Activated CD4-positive, CD25-positive, alpha-beta regulatory T cell treated with anti-CD3 and anti-CD28 coated beads, Interleukin-2, amount 50 U/mL, for 24 hours (primary cell): ENCODE data around the gene LILRB4.
"Not testable (repeated sequence)": the region's sequence is repeated elsewhere in the genome, so short reads cannot be mapped to it uniquely, and the experiment has no call there.

ENCODE experiments used
- ATAC-seq, 2 donors: fragments of 150-1000 bp; cut with Tn5 transposase; one replicate each; pipeline ENCODE4 v1.10.0; 2021; ENCODE audit warnings: mild to moderate bottlenecking in 1 of 2, moderate library complexity in 1 of 2

LILRB4 gene

DNA sequence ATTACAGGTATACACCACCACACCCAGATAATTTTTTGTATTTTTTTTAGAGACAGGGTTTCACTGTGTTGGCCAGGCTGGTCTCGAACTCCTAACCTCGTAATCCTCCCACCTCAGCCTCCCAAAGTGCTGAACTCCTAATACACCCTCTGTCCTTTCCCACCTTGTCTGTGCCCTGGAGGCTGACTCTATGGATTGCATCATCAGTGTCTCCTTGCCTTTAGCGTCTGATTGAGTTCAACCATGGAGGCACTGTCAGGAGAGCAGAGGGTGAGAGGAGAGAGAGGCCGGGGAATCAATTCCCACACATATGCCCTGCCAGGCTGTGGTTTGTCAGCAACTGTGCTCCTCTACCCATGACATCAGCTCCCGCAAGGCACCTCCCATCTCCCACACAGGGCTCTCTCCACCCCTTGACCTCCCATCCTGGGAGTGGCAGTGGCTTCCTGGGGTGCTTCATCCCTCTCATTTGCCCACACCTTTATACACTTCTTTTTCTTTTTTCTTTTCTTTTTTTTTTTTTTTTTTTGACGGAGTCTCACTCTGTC, 12.6 kb upstream of the LILRB4 start:
- no peak for ATAC-seq

DNA sequence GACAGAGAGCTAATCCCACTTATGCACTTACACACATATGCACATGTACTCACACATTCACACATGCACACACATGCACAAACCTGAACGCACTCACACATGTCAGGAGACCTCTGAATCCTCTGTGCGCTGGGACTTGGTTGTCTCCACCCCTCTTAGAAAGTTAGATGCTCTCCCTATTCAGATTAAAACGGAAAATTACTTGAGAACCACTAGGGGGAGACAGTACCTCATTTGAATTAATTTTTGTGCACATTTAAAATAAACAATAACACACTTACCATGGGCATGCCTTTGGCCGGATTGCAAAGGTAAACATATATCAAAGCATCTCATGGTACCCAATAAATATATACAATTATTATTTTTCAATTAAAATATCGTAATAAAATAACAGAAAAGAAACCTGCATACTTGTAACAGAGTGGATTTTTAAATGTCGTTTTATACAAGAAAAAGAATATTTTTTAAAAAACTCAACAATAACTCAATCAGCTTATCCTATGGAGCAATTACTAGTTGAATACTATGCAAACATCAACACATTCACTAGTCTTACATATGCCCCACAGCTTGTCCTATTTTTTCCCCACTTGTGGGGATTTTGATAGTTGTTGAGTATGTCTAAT, 9.5 kb upstream of the LILRB4 start:
- no peak for ATAC-seq

DNA sequence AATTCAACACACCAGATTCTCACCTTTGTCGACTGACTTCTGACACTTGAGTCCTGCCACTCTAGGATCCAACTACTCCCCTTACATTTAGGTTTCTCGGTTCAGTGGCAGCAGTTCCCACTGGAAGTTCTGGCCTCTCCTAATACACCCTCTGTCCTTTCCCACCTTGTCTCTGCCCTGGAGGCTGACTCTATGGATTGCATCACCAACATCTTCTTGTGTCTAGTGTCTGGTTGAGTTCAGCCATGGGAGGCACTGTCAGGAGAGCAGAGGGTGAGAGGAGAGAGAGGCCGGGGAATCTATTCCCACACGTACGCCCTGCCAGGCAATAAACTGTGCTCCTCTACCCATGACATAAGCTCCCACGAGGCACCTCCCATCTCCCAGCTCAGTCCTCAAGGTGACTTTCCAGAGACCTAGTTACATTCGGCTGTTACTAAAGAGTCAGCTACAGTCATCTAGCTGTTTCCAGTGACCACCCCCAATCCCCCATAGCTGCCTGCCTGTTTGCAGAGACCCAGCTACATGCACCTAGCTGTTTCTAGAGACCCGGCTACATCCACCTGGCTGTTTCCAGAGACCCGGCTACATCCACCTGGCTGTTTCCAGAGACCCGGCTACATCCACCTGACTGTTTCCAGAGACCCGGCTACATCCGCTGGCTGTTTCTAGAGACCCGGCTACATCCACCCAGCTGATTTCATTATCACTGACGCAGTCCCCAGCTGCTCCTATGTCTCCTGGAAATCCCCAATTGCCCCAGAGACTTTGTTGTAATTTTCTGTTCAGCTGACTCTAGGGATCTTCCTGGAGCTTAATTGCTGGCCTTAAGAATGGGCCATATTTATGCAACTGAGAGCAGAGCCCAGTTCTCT, 8.1 kb upstream of the LILRB4 start:
- ATAC-seq, result no peak

DNA sequence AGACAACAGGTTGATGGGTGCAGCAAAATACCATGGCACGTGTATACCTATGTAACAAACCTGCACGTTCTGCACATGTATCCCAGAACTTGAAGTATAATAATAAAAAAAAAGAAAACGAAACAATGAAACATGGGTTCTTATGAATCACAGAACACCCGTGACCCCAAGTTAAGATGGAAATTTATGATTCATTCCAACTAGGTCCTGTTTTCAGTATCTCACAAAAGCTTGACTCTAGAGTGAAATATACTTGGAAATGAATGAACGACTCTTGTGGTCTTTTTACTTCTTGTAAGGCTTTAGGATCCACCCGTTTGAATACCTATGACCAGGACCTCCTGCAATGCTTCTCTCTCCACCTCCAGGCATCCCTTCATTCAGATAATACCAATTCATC, 3.5 kb upstream of the LILRB4 start:
- ATAC-seq, result no peak

DNA sequence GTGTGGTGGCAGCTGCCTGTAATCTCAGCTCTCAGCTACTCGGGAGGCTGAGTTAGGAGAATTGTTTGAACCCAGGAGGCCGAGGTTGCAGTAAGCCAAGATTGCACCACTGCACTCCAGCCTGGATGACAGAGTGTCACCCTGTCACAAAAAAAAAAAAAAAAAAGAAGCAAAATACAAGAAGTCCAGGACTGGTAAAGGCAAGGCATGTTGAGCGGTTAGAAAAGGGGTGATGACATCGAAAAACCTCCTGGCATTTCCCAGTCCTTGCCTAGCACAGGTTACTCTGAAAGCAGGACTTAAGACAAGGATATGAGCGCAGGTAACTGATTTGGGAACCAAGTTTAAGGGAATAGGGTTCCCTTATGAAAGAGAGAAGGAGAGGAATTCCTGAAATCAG, 2.5 kb upstream of the LILRB4 start:
- ATAC-seq, result no peak

DNA sequence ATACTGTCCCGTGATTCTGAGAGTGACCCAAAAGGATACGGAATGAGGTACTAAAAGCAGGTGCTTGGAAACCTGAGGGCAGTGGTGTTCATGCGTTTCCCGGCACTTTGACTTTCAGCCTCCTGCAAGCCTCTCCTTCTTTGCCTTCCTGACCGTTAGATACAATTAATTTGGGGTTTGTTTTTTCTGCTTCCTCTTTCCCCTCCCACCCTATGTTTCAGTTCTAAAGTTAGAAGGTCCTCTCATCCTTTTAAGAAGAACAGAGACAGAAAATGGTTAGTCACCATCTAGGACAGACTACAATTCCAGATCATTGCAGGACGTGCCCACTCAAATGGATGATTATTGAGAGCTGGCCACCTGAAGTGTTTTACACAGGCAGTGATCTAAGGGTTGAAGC, 1.8 kb upstream of the LILRB4 start:
- no peak for ATAC-seq

DNA sequence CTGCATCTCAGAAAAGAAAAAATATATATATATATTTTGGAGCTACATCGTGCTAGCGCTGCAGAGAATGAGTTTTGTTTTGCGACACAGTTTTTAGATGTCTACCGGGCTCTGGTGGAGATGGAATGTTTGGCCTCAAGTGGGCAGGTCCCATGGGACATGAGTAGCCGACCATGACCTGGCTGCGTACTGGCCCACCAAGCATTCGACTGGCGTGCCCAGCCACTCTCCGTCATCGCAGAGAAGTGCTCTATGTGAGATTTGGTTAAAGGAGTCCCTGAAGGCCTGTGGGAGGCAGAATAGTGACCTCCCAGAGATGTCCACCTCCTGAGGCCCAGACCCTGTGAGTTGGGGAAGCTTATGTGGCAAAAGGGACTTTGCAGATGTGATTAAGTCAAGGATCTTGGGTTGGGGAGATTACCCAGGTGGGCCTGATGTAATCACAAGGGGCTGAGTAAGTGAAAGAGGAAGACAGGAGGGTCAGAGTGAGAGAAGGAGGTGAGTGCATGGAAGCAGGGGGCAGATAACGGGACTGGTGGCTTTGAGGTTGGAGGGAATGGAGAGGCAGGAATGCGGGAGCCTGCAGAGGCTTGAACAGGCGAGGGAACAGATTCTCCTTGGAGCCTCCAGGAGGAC, 821 bp upstream of the LILRB4 start:
- no peak for ATAC-seq

DNA sequence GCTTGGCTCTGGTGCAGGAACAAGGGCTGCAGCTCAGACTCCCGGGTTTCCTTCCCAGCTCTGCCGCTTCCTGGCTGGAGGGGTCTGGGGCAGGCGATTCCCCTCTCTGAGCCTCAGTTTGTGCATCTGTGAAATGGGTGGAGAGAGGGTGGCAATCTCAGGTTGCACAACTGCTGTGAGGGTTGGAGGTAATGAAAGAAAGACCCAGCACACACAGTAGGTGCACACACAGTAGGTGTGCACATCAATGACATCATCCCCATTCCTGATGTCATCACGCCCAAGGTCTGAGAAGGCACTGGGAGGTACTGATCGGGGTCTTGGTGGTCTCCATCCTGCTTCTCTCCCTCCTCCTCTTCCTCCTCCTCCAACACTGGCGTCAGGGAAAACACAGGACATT, 2.7 kb downstream of the LILRB4 start:
- ATAC-seq, result no peak

DNA sequence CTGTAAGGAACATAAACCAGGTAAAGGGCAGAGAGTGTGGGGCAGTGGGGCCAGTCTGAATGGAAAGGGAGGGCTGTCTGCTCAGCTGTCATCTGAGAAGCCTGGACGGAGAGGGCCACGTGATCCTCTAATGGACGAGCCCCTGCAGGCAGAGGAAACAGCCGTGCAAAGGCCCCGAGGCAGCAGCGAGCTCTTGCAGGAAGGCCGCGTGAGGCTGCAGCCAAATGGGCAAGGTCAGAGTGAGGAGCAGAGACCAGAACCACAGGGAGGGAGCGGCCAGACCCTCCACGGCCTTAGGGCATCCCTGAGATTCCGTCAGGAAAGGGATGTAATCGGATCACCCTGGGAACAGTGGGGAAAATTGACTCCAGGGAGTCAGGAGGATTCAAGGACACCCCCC, 4.4 kb downstream of the LILRB4 start:
- ATAC-seq, result no peak

DNA sequence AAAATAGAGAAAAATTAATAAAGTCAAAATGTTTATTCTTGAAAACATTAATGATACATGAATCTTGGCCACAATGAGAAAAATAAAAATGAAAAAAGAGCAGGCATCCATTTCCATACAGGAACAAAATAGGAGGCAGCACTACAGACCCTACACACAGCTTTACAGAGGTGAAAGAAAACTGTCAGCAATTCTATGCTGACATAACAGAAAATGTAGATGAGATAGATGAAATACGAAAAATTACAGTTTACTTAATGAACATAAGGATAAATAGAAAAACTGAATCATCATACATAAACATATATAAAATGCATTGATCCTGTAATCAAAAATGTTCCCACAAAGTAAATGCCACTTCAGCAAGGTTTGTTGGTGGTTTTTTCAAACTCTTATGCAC, 5.6 kb downstream of the LILRB4 start:
- no peak for ATAC-seq

DNA sequence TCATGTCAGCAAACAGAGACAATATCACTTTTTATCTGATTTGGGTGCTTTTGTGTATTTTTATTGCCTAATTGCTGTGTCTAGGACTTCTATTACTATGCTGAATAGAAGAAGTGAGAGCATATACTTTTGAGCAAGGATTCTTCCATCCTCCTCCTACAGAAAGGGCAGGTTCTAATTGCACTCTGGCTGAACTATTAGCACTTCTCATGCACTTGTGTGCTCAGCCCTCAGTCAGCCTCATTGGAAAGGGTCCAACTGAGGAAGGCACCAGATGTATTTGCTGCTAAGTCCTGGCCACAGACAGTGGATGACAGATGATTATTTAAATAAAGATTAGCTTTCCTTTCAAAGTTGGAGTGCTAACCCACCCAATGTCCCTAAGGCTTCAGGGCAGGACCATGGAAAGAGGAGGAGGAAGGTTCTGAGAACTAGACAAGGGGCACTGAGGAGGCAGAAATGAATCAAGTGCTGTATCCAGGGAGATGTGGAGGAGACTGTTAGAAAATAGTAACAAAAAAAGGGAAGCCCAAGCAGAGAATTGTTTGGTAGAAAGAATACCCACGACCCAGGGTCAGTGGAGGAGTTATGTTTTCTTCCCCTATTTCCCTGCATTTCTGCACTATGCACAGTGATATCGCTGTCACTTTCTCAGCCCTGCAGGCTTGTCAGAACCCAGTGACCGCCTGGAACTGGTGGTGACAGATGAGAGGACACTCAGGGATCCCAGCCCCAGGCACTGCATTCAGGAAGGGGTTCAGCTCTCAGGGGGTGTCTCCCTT, 8.0 kb downstream of the LILRB4 start:
- no peak for ATAC-seq

DNA sequence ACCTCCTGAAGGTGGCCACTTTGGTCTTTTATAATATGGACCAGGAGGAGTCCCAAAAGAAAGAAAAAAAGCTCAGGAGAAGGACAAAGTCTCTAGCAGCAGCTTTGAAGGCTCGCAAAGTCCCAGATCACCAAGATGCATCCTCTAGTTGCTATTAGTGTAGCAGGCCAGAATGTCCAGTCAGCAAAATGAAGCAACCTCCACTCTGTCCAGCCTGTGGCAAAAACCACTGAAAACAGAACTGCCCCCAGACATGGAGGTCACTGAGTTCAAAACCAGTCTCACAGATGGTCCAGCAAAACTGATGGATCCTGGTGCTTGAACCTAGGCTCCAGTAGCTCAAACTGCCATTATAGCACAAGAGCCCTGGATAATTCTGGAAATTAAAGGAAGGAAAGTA, 10.4 kb downstream of the LILRB4 start:
- no peak for ATAC-seq

DNA sequence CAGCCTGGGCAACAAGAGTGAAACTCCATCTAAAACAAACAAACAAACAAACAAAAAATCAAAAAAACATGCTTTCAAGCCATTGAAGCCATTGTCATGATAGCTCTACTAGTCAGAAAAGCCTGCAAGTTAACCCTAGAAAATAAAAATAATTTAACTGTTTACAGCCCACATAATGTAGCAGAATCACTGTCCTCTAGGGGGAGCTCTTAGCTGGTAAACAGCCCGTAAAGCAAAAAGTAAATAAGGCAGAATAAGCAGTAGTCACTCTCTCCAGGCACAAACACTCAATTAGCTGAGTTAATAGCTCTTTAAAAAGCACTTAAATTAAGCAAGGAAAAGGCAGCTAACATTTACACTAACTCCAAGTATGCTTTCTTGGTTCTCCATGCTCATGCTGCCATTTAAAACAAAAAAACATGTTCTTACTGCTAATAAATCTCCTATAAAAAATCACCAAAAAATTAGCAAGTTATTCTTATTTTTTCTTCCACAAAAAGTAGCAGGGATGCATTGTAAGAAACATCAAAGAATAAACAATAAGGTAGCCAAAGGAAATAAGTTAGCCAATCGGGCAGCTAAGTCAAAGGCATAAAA, 11.3 kb downstream of the LILRB4 start:
- ATAC-seq, result no peak

DNA sequence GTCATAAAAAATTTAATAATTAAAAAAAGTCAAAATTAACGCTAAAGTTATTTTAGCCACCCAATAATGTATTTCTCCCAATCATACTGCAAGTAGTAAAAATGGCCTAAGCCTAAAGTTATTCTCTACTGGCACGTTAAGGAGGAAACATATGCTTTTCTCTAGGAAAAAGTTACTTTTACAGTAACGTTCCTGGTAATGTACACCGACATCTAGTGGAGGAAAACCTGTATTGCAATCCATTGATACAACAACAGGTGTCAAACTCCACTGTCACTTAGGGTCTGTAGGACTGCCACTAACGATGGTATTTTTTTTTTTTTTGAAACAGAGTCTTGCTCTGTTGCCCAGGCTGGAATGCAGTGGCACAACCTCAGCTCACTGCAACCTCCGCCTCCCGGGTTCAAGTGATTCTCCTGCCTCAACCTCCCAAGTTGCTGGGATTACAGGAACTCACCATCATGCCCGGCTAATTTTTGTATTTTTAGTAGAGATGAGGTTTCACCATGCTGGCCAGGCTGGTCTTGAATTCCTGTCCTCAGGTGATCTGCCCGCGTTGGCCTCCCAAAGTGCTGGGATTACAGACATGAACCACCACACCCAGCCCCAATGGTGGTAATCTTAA, 13.5 kb downstream of the LILRB4 start:
- ATAC-seq, result not testable (repeated sequence)

DNA sequence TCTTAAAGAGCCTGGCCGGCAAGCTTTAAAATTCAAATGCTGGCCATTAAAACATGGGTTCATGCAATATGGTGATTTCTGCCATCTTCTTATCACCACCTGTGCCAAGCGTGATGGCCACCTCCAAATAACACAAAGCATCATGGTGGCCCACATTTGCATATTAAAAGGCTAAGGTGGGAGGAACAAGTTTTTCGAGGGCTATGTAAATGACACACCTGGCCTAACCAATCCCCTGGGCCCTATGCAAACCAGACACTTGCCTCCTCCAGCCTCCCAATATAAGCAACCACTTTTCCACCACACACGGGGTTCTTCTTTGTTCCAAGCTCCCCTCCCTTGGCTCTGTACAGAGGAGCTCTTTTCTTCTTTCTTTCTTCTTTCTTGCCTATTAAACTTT, 14.4 kb downstream of the LILRB4 start:
- ATAC-seq, result no peak

DNA sequence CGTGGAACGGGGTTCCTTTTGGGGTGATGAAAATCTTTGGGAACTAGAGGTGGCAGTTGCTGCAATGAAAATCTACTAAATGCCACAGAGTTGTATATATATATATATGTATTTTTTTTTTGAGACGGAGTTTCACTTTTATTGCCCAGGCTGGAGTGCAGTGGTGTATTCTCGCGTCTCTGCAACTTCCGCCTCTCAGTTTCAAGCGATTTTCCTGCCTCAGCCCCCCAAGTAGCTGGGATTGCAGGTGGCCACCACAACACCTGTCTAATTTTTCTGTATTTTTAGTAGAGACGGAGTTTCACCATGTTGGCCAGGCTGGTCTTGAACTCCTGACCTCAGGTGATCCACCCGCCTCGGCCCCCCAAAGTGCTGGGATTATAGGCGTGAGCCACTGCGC, 18.8 kb downstream of the LILRB4 start:
- ATAC-seq, result not testable (repeated sequence)

DNA sequence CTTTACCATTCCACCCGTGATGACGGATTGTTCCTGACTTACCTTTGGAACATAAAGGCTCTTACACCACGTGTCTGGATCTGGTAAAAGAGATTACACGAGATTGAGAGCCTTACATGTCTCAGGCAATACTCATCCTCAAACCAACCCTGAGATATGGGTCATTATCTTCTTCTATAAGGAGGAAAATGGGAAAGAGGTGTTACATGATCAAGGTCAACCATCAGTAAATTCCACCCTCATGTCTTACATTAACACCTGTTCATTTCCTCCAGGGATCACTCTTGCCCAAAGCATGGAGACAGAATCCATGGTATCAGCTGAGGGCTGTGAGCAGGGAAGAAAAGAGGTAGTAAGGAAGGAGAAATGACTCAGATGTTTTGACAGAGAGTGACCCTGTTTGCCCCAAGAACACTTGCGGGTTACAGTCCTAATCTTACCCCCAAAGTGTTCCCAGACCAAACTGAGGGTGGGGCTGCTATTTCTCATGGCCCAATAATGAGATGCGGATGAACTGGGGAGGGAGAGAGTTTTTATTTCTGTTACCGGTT, 19.6 kb downstream of the LILRB4 start:
- no peak for ATAC-seq

DNA sequence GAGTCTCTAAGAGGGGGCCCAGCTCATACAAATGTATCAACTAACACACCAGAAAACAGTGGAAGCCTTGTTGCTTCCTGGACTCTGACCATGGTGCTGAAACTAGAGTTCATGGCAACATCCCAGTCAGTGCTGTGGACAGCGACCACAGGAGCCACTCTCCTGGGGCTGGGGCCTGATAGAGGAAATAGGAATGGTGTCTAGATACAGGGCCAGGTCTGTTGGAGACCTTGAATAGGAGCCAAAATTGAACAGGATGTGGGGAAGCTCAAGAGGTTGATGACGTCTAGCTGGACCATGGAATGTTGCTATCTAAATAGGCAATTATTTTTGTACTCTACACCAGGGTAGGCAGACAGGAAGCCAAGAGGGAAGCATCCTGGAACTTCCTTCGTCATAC, 21.7 kb downstream of the LILRB4 start:
- ATAC-seq, result no peak

DNA sequence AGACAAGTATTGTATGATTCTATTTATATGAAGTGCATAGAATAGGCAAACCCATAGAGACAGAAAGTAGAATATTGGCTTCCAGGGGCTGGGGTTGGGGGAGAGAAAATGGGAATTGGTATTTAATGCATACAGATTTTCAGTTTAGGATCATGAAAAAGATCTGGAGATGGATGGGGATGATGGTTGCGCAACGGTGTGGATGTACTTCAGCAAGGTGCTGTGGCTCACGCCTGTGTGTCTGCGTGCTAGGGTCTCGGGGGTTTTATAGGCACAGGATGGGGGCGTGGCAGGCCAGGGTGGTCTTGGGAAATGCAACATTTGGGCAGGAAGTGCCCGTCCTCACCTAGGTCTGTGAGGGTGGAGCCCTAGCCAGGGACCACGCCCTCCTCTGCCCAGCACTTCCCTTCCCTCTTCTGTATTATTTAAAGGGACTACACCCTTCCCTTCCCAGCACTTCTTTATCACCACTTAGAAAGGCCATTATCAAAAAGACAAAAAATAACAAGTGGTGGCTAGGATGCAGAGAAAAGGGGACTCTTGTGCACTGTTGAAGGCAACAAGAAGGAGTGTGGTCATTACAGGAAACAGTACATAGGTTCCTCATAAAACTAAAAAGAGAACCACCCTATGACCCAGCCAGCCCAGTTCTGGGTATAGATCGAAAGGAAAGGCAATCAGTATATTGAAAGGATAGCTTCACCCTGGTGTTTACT, 29.0 kb downstream of the LILRB4 start:
- no peak for ATAC-seq

DNA sequence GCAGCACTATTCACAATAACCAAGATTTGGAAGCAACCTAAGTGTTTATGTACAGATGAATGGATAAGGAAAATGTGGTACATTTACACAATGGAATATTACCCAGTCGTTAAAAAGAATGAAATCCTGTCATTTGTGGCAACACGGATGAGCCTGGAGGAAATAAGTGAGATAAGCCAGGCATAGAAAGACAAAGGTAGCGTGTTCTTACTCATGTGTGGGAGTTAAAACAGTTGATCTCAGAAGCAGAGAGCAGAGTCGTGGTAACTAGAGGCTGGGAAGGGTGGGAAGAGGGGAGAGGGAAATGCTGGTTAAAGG, 29.5 kb downstream of the LILRB4 start:
- no peak for ATAC-seq

DNA sequence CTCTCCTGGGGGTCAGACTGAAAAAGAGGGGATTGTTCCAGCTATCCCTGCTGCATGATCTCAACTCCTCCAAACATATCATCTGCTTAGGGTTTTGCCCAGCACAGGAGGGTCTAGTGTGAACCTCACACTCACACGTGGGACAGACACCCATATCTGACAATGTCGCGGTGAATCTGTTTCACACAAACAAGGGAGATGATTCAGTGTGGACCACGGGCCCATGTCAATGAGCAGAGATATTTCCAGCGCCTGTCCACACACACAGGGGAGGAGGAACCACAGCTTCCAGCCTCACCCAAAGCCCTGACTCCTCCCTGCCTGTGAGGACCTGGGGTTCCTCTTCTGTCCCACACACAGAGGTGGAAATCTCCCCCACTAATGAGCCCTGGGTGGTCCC, 31.9 kb downstream of the LILRB4 start:
- no peak for ATAC-seq
